HepG2 (cell line): Measurements from ENCODE around the gene VPS11. TPM values are rescaled to one million over a fixed set of nuclear protein-coding genes. Genes with fewer than 3 reads are reported as not detected.
A peak's percentile ranks its signal among the peaks of the same experiment; 100 is the strongest.

Experiments used
- ATRX ChIP-seq: sonication (generic); formaldehyde crosslinking; IDR thresholded peaks from 2 replicates; pipeline ENCODE4 v1.4.0; 2020; ENCODE audit warnings: missing genetic modification reagents, borderline replicate concordance
- HES4 ChIP-seq: sonication (generic); formaldehyde crosslinking; IDR thresholded peaks from 2 replicates; pipeline ENCODE4 v1.9.0; 2021; ENCODE audit warnings: mild to moderate bottlenecking, missing genetic modification reagents, borderline replicate concordance
- HMGXB3 ChIP-seq: sonication (generic); formaldehyde crosslinking; IDR thresholded peaks from 2 replicates; pipeline ENCODE4 v1.4.0; 2020; ENCODE audit warnings: missing genetic modification reagents, borderline replicate concordance
- KAT2B ChIP-seq: fragments of 150-350 bp; IDR thresholded peaks from 2 replicates; pipeline ENCODE4 v1.6.1; 2014; ENCODE audit warnings: low read depth, low read length, borderline replicate concordance
- LCORL ChIP-seq, 2 experiments: fragments of 450-650 bp in 1 of 2; sonication (generic) in 1 of 2; formaldehyde crosslinking in 1 of 2; IDR thresholded peaks; 2 replicates each; pipeline versions ENCODE4 v1.5.0 to v1.6.1; 2017 to 2020; ENCODE audit warnings: antibody characterized with exemption in 1 of 2, missing genetic modification reagents in 1 of 2
- MAX ChIP-seq: IDR thresholded peaks from 2 replicates; pipeline ENCODE4 v1.6.1; 2012; ENCODE audit warnings: inconsistent platforms
- PHF21A ChIP-seq: sonication (generic); formaldehyde crosslinking; IDR thresholded peaks from 2 replicates; pipeline ENCODE4 v1.5.0; 2020; ENCODE audit warnings: mild to moderate bottlenecking, missing genetic modification reagents
- PPARG ChIP-seq: conservative IDR thresholded peaks from 2 replicates; pipeline ENCODE4 v1.6.1; 2016; ENCODE audit warnings: missing biosample characterization, missing genetic modification reagents
- SAFB2 ChIP-seq: sonication (generic); formaldehyde crosslinking; IDR thresholded peaks from 2 replicates; pipeline ENCODE4 v1.5.1; 2020; ENCODE audit warnings: missing genetic modification reagents, low read depth, mild to moderate bottlenecking, borderline replicate concordance
- USF2 ChIP-seq, 2 experiments: sonication (generic) in 1 of 2; formaldehyde crosslinking in 1 of 2; IDR thresholded peaks; 2 replicates each; pipeline versions ENCODE4 v1.5.1 to v1.6.1; 2011 to 2020; ENCODE audit warnings: borderline replicate concordance in 1 of 2, low read depth in 1 of 2, low read length in 1 of 2, mild to moderate bottlenecking in 1 of 2, missing genetic modification reagents in 1 of 2, moderate library complexity in 1 of 2
- ZBTB34 ChIP-seq: sonication (generic); formaldehyde crosslinking; IDR thresholded peaks from 2 replicates; pipeline ENCODE4 v1.8.0; 2022; ENCODE audit warnings: mild to moderate bottlenecking, missing genetic modification reagents
- ZFX ChIP-seq: sonication (generic); formaldehyde crosslinking; IDR thresholded peaks from 2 replicates; pipeline ENCODE4 v1.4.0; 2020; ENCODE audit warnings: mild to moderate bottlenecking, low read depth, missing genetic modification reagents, moderate library complexity
- ZNF17 ChIP-seq: sonication (generic); formaldehyde crosslinking; IDR thresholded peaks from 2 replicates; pipeline ENCODE4 v1.5.0; 2020; ENCODE audit warnings: mild to moderate bottlenecking, missing genetic modification reagents
- ZNF605 ChIP-seq: sonication (generic); formaldehyde crosslinking; IDR thresholded peaks from 2 replicates; pipeline ENCODE4 v1.8.0; 2022; ENCODE audit warnings: mild to moderate bottlenecking, missing genetic modification reagents
- ZNF703 ChIP-seq: sonication (generic); formaldehyde crosslinking; IDR thresholded peaks from 2 replicates; pipeline ENCODE4 v1.5.1; 2020; ENCODE audit warnings: missing genetic modification reagents, mild to moderate bottlenecking, moderate library complexity, borderline replicate concordance
- ZSCAN25 ChIP-seq: sonication (generic); formaldehyde crosslinking; IDR thresholded peaks from 2 replicates; pipeline ENCODE4 v1.8.0; 2022; ENCODE audit warnings: mild to moderate bottlenecking, missing genetic modification reagents
- polyA plus RNA-seq, 8 experiments: library from polyadenylated mRNA; depleted of rRNA in 3 of 8; stranded (reverse) in 7 of 8; unstranded in 1 of 8; fragments of >200 nt; fragmentation: Illumina TruSeq in 4 of 8; extraction: Trizol in 4 of 8; gene quantifications; 2 replicates each; pipeline versions ENCODE4 v1.2.1 to v1.2.3, GENCODE V29; 2011 to 2016; ENCODE audit warnings: low read depth in 4 of 8, missing spikeins in 1 of 8, mixed read lengths in 1 of 8; ENCODE audit not compliant: insufficient read depth in 1 of 8
- total RNA-seq, 5 experiments: library from RNA; depleted of rRNA; stranded (reverse); fragments of >200 nt; fragmentation: Illumina TruSeq; extraction: Trizol; gene quantifications; 2 replicates each; pipeline ENCODE4 v1.2.3, GENCODE V29; 2016; ENCODE audit warnings: low read depth in 1 of 5

Gene VPS11
- total and polyA plus RNA-seq, 2 of the 13 experiments (the other 11 are each of a cell fraction or from before 2014, with no cell fraction given), result 13.7 to 21.6 TPM

- TF ChIP-seq MAX, result peak; percentile 75
- no peak for TF ChIP-seq HMGXB3 (CRISPR knock-in tag)
- no peak for TF ChIP-seq ZNF605
- TF ChIP-seq ZNF703 (CRISPR knock-in tag), result no peak
- no peak for TF ChIP-seq ZBTB34 (CRISPR knock-in tag)
- TF ChIP-seq HES4 (CRISPR knock-in tag), result no peak
- no peak for TF ChIP-seq PPARG (CRISPR knock-in tag)
- 0 out of 2 replicates have a peak, but pooled peaks have one; percentile 9 for TF ChIP-seq USF2 (IDR thresholded peaks at IDR 0.05; ENCODE audit: low read depth, low read length)
- no peak for TF ChIP-seq USF2 (CRISPR knock-in tag; IDR thresholded peaks at IDR 0.05; ENCODE audit: borderline replicate concordance)
- TF ChIP-seq ZNF17 (CRISPR knock-in tag), result no peak
- no peak for TF ChIP-seq ATRX
- TF ChIP-seq ZSCAN25 (CRISPR knock-in tag), result no peak
- no peak for TF ChIP-seq KAT2B
- TF ChIP-seq LCORL (IDR thresholded peaks at IDR 0.05), result no peak
- TF ChIP-seq LCORL (CRISPR knock-in tag; IDR thresholded peaks at IDR 0.05), result 0 out of 2 replicates have a peak, but pooled peaks have one; percentile 31
- TF ChIP-seq SAFB2 (CRISPR knock-in tag), result no peak
- TF ChIP-seq ZFX, result peak; percentile 66
- TF ChIP-seq PHF21A, result 0 out of 2 replicates have a peak, but pooled peaks have one; percentile 29
Measured at GRCh38 chr11:119025978-119026766, 41.4 kb upstream of the VPS11 start (continued).
